IMR-90 (cell line): ENCODE measurements around the gene B9D1. TPM values are rescaled to one million over a fixed set of nuclear protein-coding genes. Genes with fewer than 3 reads are reported as not detected.

Experiments
- ATAC-seq: fragments of 200-7000 bp; cut with Tn5 transposase; 2 replicates; pipeline ENCODE4 v1.9.1; 2020; ENCODE audit warnings: low read depth, mild to moderate bottlenecking, moderate library complexity
- BruUV-seq: library from RNA; stranded (reverse); fragments of 400-500 nt; replicated peaks from 2 replicates; lab custom pipeline; 2021; lab: Mats Ljungman, UMichigan
- CTCF ChIA-PET: fragments of 300-600 bp; formaldehyde crosslinking; extraction: SDS; loops from one replicate; lab custom pipeline; 2021; ENCODE audit warnings: antibody characterized with exemption; lab: Yijun Ruan, JAX
- POLR2A ChIA-PET: fragments of 300-600 bp; sonication (Branson Sonifier 250); formaldehyde crosslinking; loops from one replicate; lab custom pipeline; 2022; ENCODE audit warnings: antibody characterized with exemption; ENCODE audit not compliant: unreplicated experiment; lab: Charles Lee
- DNase-seq: peaks from one replicate; pipeline ENCODE4 v3.0.0; 2013
- H2AFZ ChIP-seq: replicated peaks from 2 replicates; pipeline ENCODE3; 2013; ENCODE audit warnings: low read length, mild to moderate bottlenecking; ENCODE audit not compliant: poor library complexity
- H2AK5ac ChIP-seq: 2 replicates; pipeline ENCODE4 v1.6.1; 2013; ENCODE audit warnings: low read depth, low read length, inconsistent platforms
- H2AK9ac ChIP-seq: replicated peaks from 2 replicates; pipeline ENCODE3; 2013; ENCODE audit warnings: mild to moderate bottlenecking, low read depth, low read length, moderate library complexity; ENCODE audit not compliant: poor library complexity
- H2BK120ac ChIP-seq: 2 replicates; pipeline ENCODE4 v1.6.1; 2013; ENCODE audit warnings: low read depth, low read length, inconsistent platforms
- H2BK15ac ChIP-seq: 3 replicates; pipeline ENCODE4 v1.6.1; 2013; ENCODE audit warnings: low read depth, low read length, inconsistent platforms
- H2BK20ac ChIP-seq: 2 replicates; pipeline ENCODE4 v1.6.1; 2013; ENCODE audit warnings: low read depth, mild to moderate bottlenecking, inconsistent platforms, low read length, moderate library complexity
- H2BK5ac ChIP-seq: 2 replicates; pipeline ENCODE4 v1.6.1; 2013; ENCODE audit warnings: mild to moderate bottlenecking, low read depth, low read length, inconsistent platforms; ENCODE audit not compliant: poor library complexity, severe bottlenecking
- H3K14ac ChIP-seq: replicated peaks from 2 replicates; pipeline ENCODE4 v1.6.1; 2013; ENCODE audit warnings: low read depth, low read length, inconsistent platforms
- H3K18ac ChIP-seq: 2 replicates; pipeline ENCODE4 v1.6.1; 2013; ENCODE audit warnings: low read depth, low read length, control low read depth
- H3K23ac ChIP-seq: 2 replicates; pipeline ENCODE4 v1.6.1; 2013; ENCODE audit warnings: low read depth, low read length, inconsistent platforms
- H3K27ac ChIP-seq: 2 replicates; pipeline ENCODE4 v1.5.1; 2013; ENCODE audit warnings: mild to moderate bottlenecking, control low read depth, low read length; ENCODE audit not compliant: insufficient read depth
- H3K27me3 ChIP-seq: 2 replicates; pipeline ENCODE4 v1.6.1; 2013; ENCODE audit warnings: low read length; ENCODE audit not compliant: control insufficient read depth, insufficient read depth
- H3K36me3 ChIP-seq: 2 replicates; pipeline ENCODE4 v1.6.1; 2013; ENCODE audit warnings: low read length, mixed read lengths; ENCODE audit not compliant: control insufficient read depth, insufficient read depth
- H3K4ac ChIP-seq: 2 replicates; pipeline ENCODE4 v1.6.1; 2013; ENCODE audit warnings: low read depth, low read length, inconsistent platforms
- H3K4me1 ChIP-seq: 2 replicates; pipeline ENCODE4 v1.6.1; 2013; ENCODE audit warnings: low read length, mixed read lengths; ENCODE audit not compliant: control insufficient read depth, insufficient read depth
- H3K4me2 ChIP-seq: 2 replicates; pipeline ENCODE4 v1.6.1; 2013; ENCODE audit warnings: low read depth, mild to moderate bottlenecking, control low read depth, low read length, moderate library complexity
- H3K4me3 ChIP-seq: 2 replicates; pipeline ENCODE4 v1.5.1; 2013; ENCODE audit warnings: low read depth, mild to moderate bottlenecking, control low read depth, low read length, moderate library complexity; ENCODE audit not compliant: insufficient read depth
- H3K56ac ChIP-seq: 2 replicates; pipeline ENCODE4 v1.6.1; 2013; ENCODE audit warnings: low read length, inconsistent platforms; ENCODE audit not compliant: insufficient read depth; ENCODE audit errors: extremely low read depth
- H3K79me1 ChIP-seq, 2 experiments: 2 replicates each; pipeline ENCODE4 v1.6.1; 2013; ENCODE audit warnings: low read length in 2 of 2, inconsistent platforms in 1 of 2, low read depth in 1 of 2
- H3K9ac ChIP-seq: 2 replicates; pipeline ENCODE4 v1.6.1; 2013; ENCODE audit warnings: low read depth, low read length, control low read depth
- H3K9me1 ChIP-seq: 2 replicates; pipeline ENCODE4 v1.6.1; 2013; ENCODE audit warnings: low read length, inconsistent platforms; ENCODE audit not compliant: insufficient read depth
- H3K9me3 ChIP-seq: 2 replicates; pipeline ENCODE4 v1.6.1; 2013; ENCODE audit warnings: low read length; ENCODE audit not compliant: control insufficient read depth, insufficient read depth
- H4K20me1 ChIP-seq: 2 replicates; pipeline ENCODE4 v1.6.1; 2013; ENCODE audit warnings: low read length, inconsistent platforms; ENCODE audit not compliant: insufficient read depth
- H4K5ac ChIP-seq: 2 replicates; pipeline ENCODE4 v1.6.1; 2013; ENCODE audit warnings: mild to moderate bottlenecking, low read depth, low read length, control low read depth
- H4K8ac ChIP-seq, 2 experiments: 2 replicates each; pipeline ENCODE4 v1.6.1; 2013; ENCODE audit warnings: low read depth in 2 of 2, low read length in 2 of 2, control low read depth in 1 of 2, inconsistent platforms in 1 of 2
- H4K91ac ChIP-seq: 2 replicates; pipeline ENCODE4 v1.6.1; 2013; ENCODE audit warnings: low read depth, low read length, inconsistent platforms; ENCODE audit not compliant: insufficient read depth
- BHLHE40 ChIP-seq: fragments of 150-350 bp; IDR thresholded peaks from 2 replicates; pipeline ENCODE4 v1.6.1; 2016; ENCODE audit warnings: mild to moderate bottlenecking, low read depth, low read length
- FOS ChIP-seq: fragments of 150-350 bp; IDR thresholded peaks from 2 replicates; pipeline ENCODE4 v1.6.1; 2016; ENCODE audit warnings: low read depth, low read length
- MAFK ChIP-seq: IDR thresholded peaks from 2 replicates; pipeline ENCODE4 v1.6.1; 2012; ENCODE audit warnings: low read depth, low read length, improper control_type of control experiment
- RAD21 ChIP-seq: IDR thresholded peaks from 2 replicates; pipeline ENCODE4 v1.6.1; 2012; ENCODE audit warnings: low read length, improper control_type of control experiment
- SMC3 ChIP-seq: fragments of 150-350 bp; IDR thresholded peaks from 2 replicates; pipeline ENCODE4 v1.6.1; 2016; ENCODE audit warnings: low read depth, mild to moderate bottlenecking, antibody characterized with exemption, low read length, moderate library complexity
- WGBS, 2 experiments: methylation state at CpG; one replicate each; pipeline versions ENCODE4 v1.1.5 to v1.1.7; 2013; ENCODE audit warnings: missing lambda C conversion rate in 2 of 2; ENCODE audit not compliant: insufficient read length in 1 of 2; ENCODE audit errors: extremely low coverage in 2 of 2; 5-methylcytosine and 5-hydroxymethylcytosine counted together
- dilution Hi-C: fragments of 300-500 bp; cut with HindIII; formaldehyde crosslinking; loops from one replicate; pipeline ENCODE4 v1.14.3; 2018; ENCODE audit warnings: low sequenced_read_pairs; ENCODE audit not compliant: unreplicated experiment
- in situ Hi-C: fragments of 300-500 bp; cut with MboI; formaldehyde crosslinking; loops from 3 replicates; pipeline ENCODE4 v1.14.3; 2019; ENCODE audit warnings: low sequenced_read_pairs, inconsistent platforms, mixed read lengths
- intact Hi-C: fragments of 100-400 bp; cut with micrococcal nuclease; formaldehyde crosslinking; loops from 2 replicates; pipeline ENCODE4 v1.10.0; 2022
- polyA plus RNA-seq, 3 experiments: library from polyadenylated mRNA; depleted of rRNA; stranded (reverse); fragments of >200 nt; gene quantifications; 2 replicates each; pipeline ENCODE4 v1.2.3, GENCODE V29; 2012; ENCODE audit warnings: low replicate concordance in 1 of 3
- total RNA-seq: library from RNA; depleted of rRNA; stranded (reverse); fragments of >200 nt; gene quantifications from 2 replicates; pipeline ENCODE4 v1.2.3, GENCODE V29; 2012
- TF ChIP-seq, protein P1 (sequence below): fragments of 150-350 bp; IDR thresholded peaks from 2 replicates; pipeline ENCODE4 v1.6.1; 2016; ENCODE audit warnings: low read depth, mild to moderate bottlenecking, low read length, moderate library complexity, borderline replicate concordance

B9D1 gene
- total and polyA plus RNA-seq, 2 of the 4 experiments (the other 2 are of a cell fraction) = 42.5 to 43.8 TPM

DNA sequence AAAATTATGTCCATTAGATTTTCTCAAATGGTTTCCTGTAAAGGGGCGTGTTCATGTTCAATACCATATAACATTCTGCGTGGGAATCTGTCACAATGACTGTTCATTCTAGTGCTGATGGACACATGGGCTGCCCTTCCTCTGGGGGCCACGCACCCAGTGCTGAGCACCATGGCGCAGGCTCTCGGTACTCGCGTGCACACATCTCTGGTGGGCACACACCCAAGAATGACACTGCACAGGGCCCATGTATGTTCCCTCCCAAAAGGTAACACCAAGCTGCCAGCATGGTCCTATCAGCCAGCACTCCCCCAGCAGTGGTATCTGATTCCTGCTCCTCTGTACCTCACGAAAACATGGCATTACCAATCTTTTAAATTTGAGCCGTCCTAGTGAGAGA, 13.7 kb downstream of the B9D1 start:
- Histone ChIP-seq H2AK9ac (peak overlapping the region; percentile 61), H3K23ac (no peak overlapping the region), H2BK120ac (no peak overlapping the region), H3K27me3 (no peaks in the 10 kb centered on the region), H3K14ac (no peak overlapping the region), H2BK20ac (no peak overlapping the region), H3K4me3 (no peak overlapping the region), H2AFZ (peak overlapping the region; percentile 14), H4K20me1 (peaks cover 5% of the 10 kb centered on the region; the same call in 1 of the 2 replicates), H2BK15ac (no peak overlapping the region), H4K91ac (no peak overlapping the region), H3K56ac (no peak overlapping the region), H2BK5ac (no peak overlapping the region), H3K79me1 (peaks cover 0 to 4% of the 10 kb centered on the region in 2 experiments; a peak in 1 of 4 replicates), H3K9me1 (peaks cover 16% of the 10 kb centered on the region), H3K36me3 (no peaks in the 10 kb centered on the region), H2AK5ac (peak overlapping the region; percentile 43), H3K9ac (no peak overlapping the region), H3K4ac (no peak overlapping the region), H3K27ac (no peak overlapping the region), H3K9me3 (no peaks in the 10 kb centered on the region), H3K18ac (no peak overlapping the region), H3K4me2 (no peak overlapping the region), H3K4me1 (peaks cover 17% of the 10 kb centered on the region), H4K5ac (no peak overlapping the region), H4K8ac (no peak overlapping the region)
- CTCF ChIA-PET = interaction anchor here (0.7 kb wide), 1 partner anchor 99 kb away, joined by 10 read pairs; no protein-coding TSS in a partner anchor
- intact Hi-C loops (no loop called here), dilution Hi-C loops (no loop called here), in situ Hi-C loops (no loop called here)
- TF ChIP-seq, protein P1, sequence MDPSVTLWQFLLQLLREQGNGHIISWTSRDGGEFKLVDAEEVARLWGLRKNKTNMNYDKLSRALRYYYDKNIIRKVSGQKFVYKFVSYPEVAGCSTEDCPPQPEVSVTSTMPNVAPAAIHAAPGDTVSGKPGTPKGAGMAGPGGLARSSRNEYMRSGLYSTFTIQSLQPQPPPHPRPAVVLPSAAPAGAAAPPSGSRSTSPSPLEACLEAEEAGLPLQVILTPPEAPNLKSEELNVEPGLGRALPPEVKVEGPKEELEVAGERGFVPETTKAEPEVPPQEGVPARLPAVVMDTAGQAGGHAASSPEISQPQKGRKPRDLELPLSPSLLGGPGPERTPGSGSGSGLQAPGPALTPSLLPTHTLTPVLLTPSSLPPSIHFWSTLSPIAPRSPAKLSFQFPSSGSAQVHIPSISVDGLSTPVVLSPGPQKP = no peak
- TF ChIP-seq SMC3 (no peak), MAFK (no peak), FOS (no peak), BHLHE40 (no peak), RAD21 (no peak)
- POLR2A ChIA-PET = no interaction called here
- DNase-seq = no peak
- no TSS peak for BruUV-seq
- 100% methylated on average over 1 of the region's 9 CpGs; no CpG with 5 or more reads in 1 of the 2 experiments for WGBS, 2 experiments
- no peak for ATAC-seq
